NB4 (cell line): ENCODE results near the gene ECPAS.
"Not testable (repeated sequence)": the region's sequence is repeated elsewhere in the genome, so short reads cannot be mapped to it uniquely, and the experiment has no call there.

Source experiments
- DNase-seq: peaks from one replicate; pipeline ENCODE4 v3.0.0; 2010; ENCODE audit warnings: low read depth
- H3K4me3 ChIP-seq: one replicate; pipeline ENCODE4 v1.5.1; 2011; ENCODE audit warnings: mild to moderate bottlenecking, low read depth, low read length, moderate library complexity
- CTCF ChIP-seq: IDR thresholded peaks from one replicate; pipeline ENCODE4 v1.5.1; 2012; ENCODE audit warnings: low read depth, low read length
- MAX ChIP-seq: IDR thresholded peaks from 2 replicates; pipeline ENCODE4 v1.6.1; 2011; ENCODE audit warnings: low read depth, low read length
- MYC ChIP-seq: IDR thresholded peaks from 2 replicates; pipeline ENCODE4 v1.6.1; 2011; ENCODE audit warnings: low read depth, low read length
- POLR2A ChIP-seq: IDR thresholded peaks from 2 replicates; pipeline ENCODE4 v1.6.1; 2011; ENCODE audit warnings: mild to moderate bottlenecking; ENCODE audit not compliant: insufficient read length; ENCODE audit errors: extremely low read depth

ECPAS gene

GRCh38 chr9:111348821-111349271, 135.3 kb downstream of the ECPAS start:
- no peak overlapping the region for H3K4me3 ChIP-seq
- TF ChIP-seq POLR2A, result no peak
- no peak for TF ChIP-seq MAX
- TF ChIP-seq MYC, result no peak
- TF ChIP-seq CTCF, result no peak
- DNase-seq, result no peak

- not testable (repeated sequence) for H3K4me3 ChIP-seq, DNase-seq
These were observed 149.8 kb downstream of the ECPAS start for GRCh38 chr9:111334318-111334863.

GRCh38 chr9:111330124-111330523, 154.1 kb downstream of the ECPAS start, which contains the start of gene OR2K2:
Gene OR2K2, minus strand, starts transcription at chr9:111330224. Its CDS starts 1,791 bp downstream, at chr9:111328433.
- DNase-seq, result no peak
- H3K4me3 ChIP-seq, result no peak within 1 kb of the TSS
- TF ChIP-seq MAX, result no peak
- no peak for TF ChIP-seq MYC
- no peak for TF ChIP-seq CTCF
- TF ChIP-seq POLR2A, result no peak

- TF ChIP-seq MYC, result no peak
- TF ChIP-seq CTCF, result no peak
- TF ChIP-seq MAX, result no peak
- no peak for TF ChIP-seq POLR2A
- no peak for DNase-seq
These were observed 163.6 kb downstream of the ECPAS start for GRCh38 chr9:111320631-111321030.

GRCh38 chr9:111316796-111317195, 167.4 kb downstream of the ECPAS start:
- no peak overlapping the region for H3K4me3 ChIP-seq
- no peak for DNase-seq
- TF ChIP-seq CTCF, result no peak
- TF ChIP-seq MAX, result no peak
- no peak for TF ChIP-seq MYC
- TF ChIP-seq POLR2A, result no peak

More at GRCh38 chr9:111320631-111321030, 163.6 kb downstream of the ECPAS start:
- H3K4me3 ChIP-seq, result no peak overlapping the region
